ENCODE data around the gene FXR2.

The FXR2 gene

DNA sequence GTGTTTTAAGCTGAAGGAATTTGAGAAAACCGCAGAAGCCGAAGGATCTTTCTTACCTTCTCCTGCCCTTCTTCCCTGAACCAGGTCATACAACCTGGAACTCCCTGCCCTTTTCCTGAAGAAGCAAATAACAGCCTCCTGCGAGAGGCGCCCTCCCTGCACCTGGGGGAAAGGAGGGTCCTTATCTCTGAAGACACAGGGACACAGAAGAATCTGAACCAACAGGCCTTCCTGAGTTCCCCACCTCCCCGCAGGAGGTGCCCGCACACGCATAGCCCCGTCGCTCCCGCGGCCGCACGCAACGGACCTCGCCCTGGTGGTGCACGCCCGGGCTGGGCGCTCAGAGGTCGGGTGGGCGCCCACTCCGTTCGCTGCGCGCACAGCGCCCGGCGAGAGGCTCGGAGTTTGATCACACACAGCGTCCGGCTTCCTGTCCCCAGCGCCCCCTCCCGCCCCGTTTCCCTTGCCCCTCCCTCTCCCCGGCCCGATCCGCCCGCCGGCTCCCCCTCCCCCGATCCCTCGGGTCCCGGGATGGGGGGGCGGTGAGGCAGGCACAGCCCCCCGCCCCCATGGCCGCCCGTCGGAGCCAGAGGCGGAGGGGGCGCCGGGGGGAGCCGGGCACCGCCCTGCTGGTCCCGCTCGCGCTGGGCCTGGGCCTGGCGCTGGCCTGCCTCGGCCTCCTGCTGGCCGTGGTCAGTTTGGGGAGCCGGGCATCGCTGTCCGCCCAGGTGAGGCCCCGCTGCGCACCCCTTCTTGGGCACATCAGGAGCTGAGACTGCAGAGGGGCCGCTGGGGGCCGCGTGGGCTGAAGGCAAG is 65.9 kb downstream of the FXR2 start, which contains the start of gene TNFSF12:
Gene TNFSF12 (plus strand): TSS at position 474 of the 816 bp plus-strand sequence. CDS start 96 bp downstream, at position 570.
- peak; percentile 60 for DNase-seq (ENCODE audit: low spot score)

DNA sequence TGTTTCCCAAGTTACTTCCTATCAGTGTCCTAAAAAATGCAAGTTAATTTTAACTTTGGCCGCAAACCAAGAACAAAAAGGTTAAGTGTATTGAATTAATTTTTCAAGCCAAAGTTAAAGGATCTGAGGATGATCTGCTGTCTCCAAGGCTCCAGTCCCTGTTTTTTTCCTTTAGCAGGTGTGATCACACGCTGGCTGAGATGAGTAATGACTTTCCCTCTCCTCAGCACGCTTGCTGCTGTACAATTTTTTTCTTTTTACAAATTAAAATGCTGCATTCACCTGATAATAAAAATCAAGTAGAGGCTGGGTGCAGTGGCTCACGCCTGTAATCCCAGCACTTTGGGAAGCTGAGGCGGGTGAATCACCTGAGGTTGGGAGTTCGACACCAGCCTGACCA is 69.8 kb downstream of the FXR2 start:
- DNase-seq (ENCODE audit: low spot score): no peak

All from CD4-positive, alpha-beta T cell treated with Interleukin-2 at 100 ng/mL for 4 hours (primary cell).